GM20431 (cell line): Measurements from ENCODE around the gene PGM5.

ENCODE experiments used
- in situ Hi-C: fragments of 300-500 bp; cut with MseI, MboI; formaldehyde crosslinking; loops from one replicate; pipeline ENCODE4 v1.15.0; 2020; ENCODE audit warnings: low sequenced_read_pairs; ENCODE audit not compliant: unreplicated experiment

Gene PGM5

GRCh38 chr9:68492806-68493205 is 136.4 kb downstream of the PGM5 start:
- in situ Hi-C loops, result no loop called here

GRCh38 chr9:68493541-68493940 is 137.1 kb downstream of the PGM5 start:
- in situ Hi-C loops, result no loop called here

DNA sequence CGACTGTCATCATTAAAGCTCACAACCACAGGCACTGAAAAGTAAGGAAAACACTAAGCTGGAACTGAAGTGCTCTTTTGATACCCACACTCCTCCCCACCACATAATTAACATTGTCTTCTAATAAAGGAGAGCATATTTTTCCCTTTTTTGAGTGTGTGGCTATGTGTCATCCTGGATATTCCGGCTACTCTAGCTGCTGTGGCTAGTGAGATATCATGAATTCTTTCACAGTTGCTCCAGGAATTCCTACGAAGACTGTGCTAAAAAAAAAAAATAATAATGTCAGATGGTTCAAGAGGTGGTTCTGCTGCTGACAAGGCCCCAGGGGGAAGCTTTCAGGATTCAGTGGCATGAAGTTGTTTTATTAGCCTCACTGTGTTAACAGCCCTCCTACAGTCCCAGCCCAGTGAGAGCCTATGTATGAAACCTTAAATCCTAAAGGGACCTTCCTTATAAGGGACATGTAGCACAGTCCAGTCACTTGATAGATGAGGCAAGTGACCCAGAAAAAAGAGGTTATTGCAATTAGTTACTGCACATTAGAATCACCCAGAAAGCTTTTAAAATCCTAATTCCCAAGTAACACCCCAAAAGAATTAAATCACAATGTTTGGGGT is 137.7 kb downstream of the PGM5 start:
- in situ Hi-C loops, result no loop called here

- in situ Hi-C loops, result no loop called here
Observed at GRCh38 chr9:68495247-68495646, 138.8 kb downstream of the PGM5 start.

DNA sequence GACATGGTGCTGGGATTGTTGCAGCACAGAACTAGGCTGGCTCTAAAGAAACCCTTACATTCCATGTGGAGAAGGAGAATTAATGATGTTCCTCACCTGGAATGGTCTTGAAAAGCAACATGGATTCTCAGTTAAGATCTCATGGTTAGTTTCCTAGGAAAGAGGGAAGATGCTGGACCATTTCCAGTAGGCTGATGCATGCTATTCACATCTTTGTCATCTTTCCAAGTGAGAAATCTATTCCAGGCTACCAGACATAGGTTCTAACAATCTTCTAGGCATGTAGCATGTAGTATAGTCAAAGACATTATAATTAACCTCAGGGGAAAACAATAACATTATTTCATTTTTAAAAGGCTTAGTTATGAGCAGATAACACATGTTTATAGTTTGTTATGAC is 139.9 kb downstream of the PGM5 start:
- in situ Hi-C loops, result no loop called here

- in situ Hi-C loops, result no loop called here
Observed at GRCh38 chr9:68497629-68498028, 141.2 kb downstream of the PGM5 start.

- in situ Hi-C loops, result no loop called here
Observed at GRCh38 chr9:68498816-68499215, 142.4 kb downstream of the PGM5 start.

GRCh38 chr9:68500457-68501381 is 144.3 kb downstream of the PGM5 start:
- in situ Hi-C loops, result no loop called here

DNA sequence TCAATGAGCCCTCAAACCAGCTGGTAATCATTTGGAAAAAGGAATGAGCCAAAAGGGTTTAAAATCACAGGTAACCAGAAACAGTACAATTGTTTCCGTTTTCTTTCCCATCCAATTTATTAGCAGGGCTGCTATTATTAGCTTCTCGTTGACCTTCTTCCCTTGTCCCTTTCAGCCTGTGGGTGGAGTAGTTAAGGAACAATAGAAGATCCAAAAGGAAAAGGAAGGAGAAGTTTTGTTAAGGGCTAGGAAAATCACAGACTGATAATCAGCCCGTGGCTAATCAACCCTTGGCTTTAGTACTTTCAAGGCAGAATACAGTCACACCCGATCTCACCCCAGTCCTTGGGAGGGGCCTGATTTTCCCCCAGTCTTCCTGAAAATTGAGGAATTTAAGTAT is 145.9 kb downstream of the PGM5 start:
- in situ Hi-C loops, result no loop called here

DNA sequence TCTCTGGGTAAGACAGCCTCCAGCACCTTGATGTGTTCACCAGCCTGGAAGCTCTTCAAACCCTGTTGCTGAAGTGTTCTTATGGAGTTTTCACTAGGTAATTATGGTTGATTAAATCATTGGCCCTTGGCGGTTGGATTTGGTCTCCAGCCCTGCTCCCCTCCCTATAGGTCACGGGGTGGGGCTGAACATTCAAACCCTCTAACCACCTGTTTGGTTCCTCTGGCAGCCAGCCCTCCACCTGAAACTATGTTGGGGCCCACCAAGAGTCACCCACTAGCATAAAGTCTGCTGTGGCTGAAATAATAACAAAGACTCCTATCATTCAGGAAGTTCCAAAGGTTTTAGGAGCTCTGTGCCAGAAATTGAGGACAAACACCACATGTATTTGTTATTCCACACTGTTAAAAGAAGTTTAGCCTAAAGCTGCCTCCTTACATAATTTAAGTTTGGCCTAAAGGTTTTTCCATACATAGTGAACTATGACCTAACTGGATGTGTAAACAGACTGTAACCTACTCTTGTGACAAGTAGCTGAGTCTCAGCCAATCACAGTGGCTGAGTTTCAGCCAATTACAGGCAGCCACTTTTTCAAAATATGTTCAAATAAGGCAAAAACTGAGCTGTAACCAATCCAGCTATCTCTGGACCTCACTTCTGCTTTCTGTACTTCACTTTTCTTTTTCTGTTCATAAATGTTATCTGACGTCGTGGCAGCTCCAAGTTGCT is 149.4 kb downstream of the PGM5 start:
- in situ Hi-C loops, result no loop called here

DNA sequence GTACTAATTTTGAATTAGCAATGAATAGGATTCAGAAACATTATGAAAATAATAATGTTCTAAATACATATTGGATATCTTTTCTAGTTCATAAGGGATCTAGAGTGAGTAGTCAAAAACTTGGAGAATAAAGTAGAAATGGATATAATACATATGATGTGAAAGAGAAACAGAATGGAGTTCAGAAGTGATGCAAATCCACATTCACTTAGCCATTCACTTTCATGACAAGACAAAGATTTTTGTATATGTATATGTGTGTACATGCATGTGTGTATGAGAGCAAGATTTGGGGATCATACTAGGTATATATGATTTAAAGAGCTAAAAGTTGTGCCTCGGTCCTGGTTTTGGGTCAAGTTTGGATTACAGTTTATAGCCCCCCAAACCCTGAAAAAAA is 150.1 kb downstream of the PGM5 start:
- in situ Hi-C loops, result no loop called here

- in situ Hi-C loops, result no loop called here
Observed at GRCh38 chr9:68507130-68507805, 150.9 kb downstream of the PGM5 start.

- in situ Hi-C loops, result no loop called here
Observed at GRCh38 chr9:68507806-68508145, 151.4 kb downstream of the PGM5 start.

DNA sequence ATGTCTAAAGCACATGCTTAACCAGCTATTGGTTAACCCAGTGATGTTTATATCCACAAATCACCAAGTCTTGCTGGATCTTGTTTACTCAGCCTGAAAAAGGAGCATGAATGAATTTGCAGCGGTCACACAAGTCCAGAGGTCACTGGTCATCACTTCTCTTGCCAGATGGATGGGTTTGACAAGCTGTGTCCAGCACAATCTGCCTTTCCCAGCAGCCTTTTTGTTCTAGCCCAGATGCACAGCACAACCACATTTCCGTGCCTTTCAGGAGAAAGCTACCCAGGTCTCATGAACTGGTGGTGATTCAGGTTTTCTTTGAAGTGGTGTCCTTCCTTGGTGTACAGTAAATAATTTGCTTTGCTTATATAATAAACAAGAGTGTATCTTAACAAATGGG is 152.1 kb downstream of the PGM5 start:
- in situ Hi-C loops, result no loop called here

- in situ Hi-C loops, result no loop called here
Observed at GRCh38 chr9:68509689-68510088, 153.3 kb downstream of the PGM5 start.

DNA sequence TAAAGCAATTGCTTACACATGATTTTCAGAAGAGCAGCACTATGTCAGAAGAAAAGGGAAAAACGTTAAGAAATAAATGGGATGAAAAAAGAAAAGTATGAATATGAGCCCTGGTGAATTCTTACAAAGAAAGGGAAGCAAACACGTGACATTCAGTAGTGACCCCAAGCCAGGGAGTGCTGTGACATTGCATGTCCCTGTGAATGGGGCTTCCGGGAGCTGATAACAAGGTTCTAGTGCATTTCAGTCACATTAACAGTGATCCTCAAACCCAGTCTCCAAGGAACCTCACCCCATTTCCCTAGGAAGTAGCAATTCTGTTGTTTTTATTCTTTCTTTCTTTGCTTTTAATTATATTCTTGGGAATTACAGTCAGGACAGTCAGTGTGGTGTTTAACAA is 157.0 kb downstream of the PGM5 start:
- in situ Hi-C loops, result no loop called here

DNA sequence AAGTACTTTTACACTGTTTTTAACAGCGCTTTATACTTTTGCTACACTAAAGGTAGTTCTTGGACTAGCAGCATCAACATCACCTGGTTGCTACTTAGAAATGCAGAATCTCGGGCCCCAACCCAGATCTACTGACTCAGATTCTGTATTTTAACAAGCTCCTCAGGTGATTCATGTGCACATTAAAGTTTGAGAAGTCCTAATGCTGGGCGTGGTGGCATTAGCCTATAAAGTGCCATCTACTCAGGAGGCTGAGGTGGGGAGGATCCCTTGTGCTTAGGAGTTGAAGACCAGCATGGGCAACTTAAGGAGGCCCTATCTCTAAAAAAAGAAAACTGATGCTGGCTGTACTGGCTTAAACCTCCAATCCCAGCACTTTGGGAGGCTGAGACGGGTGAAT is 157.6 kb downstream of the PGM5 start:
- in situ Hi-C loops, result no loop called here

DNA sequence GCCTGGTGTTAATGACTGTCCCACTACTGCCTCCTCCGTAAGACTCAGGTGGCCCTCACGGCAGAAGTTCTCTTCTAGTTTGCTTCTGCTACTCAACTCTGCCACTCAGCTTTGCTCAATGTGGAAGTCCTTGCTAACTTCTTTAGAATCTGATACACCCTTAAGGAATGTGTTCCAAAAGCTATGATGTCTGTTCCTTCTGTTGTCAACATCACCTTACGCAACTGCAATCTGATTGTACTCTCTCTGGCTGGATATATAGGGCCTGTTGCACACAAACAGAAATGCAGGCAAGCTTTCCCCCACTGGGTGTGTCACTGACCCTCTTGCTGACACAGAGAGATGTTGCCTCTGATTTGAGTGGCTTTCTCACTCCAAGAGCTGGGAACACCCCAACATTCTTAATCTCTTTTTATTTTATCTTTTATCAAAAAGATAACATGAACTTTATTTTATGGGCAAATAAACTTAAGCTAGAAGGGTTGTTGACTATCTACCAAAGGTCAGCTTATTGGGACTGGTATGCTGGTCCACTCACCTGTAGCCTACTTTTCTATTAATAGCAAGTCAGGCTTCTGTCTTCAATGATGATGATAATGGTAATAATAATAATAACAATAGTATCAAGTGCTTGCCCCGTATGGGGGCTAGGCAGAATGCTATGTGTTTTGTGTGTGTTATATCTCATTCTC is 159.1 kb downstream of the PGM5 start:
- in situ Hi-C loops, result no loop called here

DNA sequence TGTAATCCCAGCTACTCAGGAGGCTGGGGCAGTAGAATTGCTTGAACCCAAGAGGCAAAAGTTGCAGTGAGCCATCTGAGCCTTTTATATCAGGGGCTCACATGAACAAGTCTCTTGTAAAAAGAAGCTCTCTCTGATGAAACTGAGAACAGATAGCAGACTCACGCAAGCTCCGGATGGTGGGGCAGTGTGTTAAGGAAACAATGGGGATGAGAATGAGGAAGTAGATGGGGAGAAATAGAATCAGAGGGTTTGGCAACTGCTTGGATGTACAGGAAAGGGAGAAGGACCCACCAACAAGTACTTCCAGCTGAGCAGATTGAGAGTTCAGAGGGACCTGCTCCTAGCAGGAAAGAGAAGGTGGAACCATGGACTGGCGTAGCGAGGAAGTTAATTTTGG is 165.7 kb downstream of the PGM5 start:
- in situ Hi-C loops, result no loop called here

DNA sequence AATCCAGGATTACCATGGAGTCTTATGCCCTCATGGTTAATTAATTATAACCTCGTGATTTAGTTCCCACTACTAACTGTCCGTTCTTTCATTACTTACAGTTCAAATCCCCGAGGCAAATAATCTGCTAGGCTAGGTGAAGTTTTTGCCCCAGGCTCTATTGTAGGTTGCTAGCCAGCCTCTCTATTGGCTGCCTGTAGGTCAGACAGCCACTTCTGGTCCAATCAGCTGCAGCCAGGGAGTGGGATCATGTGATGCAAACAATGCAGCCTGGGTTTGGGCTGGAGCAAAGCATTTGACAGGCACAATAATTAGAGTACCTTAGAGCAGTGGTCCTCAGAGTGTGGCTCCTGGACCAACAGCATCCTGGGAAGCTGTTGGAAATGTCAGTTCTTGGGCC is 166.5 kb downstream of the PGM5 start:
- in situ Hi-C loops, result no loop called here
